HEK293T (cell line): ENCODE results near the gene LAIR2.
"Not testable (repeated sequence)": the region's sequence is repeated elsewhere in the genome, so short reads cannot be mapped to it uniquely, and the experiment has no call there.

ENCODE experiments used
- BHLHE40 ChIP-seq: fragments of 450-650 bp; IDR thresholded peaks from 2 replicates; pipeline ENCODE4 v1.6.1; 2016; ENCODE audit warnings: mild to moderate bottlenecking, moderate library complexity, borderline replicate concordance
- FOXK2 ChIP-seq: fragments of 450-650 bp; IDR thresholded peaks from 2 replicates; pipeline ENCODE4 v1.6.1; 2016; ENCODE audit warnings: mild to moderate bottlenecking
- L3MBTL2 ChIP-seq: fragments of 450-650 bp; conservative IDR thresholded peaks from 2 replicates; pipeline ENCODE4 v1.6.1; 2016; ENCODE audit warnings: mild to moderate bottlenecking
- TF ChIP-seq, protein P1 (sequence below): fragments of 450-650 bp; IDR thresholded peaks from 2 replicates; pipeline ENCODE4 v1.6.1; 2016

DNA sequence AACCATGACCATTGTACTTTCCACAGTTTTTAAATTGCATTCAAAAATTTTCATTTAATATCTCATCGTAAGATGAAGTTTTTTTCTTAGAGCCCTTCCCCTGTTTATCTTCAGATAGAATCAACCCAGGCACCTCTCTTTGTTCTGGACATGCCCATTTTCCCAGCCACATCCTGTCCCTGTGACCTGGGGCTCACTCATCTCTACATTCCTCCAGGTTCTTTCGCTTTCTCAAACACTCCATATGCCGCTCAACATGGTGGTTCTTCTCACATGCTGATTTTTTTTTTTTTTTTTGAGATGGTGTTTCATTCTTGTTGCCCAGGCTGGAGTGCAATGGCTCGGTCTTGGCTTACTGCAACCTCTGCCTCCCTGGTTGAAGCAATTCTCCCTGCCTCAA is 2.9 kb downstream of the LAIR2 start:
- not testable (repeated sequence) for TF ChIP-seq FOXK2, L3MBTL2, BHLHE40
- TF ChIP-seq, protein P1, sequence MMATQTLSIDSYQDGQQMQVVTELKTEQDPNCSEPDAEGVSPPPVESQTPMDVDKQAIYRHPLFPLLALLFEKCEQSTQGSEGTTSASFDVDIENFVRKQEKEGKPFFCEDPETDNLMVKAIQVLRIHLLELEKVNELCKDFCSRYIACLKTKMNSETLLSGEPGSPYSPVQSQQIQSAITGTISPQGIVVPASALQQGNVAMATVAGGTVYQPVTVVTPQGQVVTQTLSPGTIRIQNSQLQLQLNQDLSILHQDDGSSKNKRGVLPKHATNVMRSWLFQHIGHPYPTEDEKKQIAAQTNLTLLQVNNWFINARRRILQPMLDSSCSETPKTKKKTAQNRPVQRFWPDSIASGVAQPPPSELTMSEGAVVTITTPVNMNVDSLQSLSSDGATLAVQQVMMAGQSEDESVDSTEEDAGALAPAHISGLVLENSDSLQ, result not testable (repeated sequence)
